ENCODE measurements around the gene MRPS10. TPM values are rescaled to one million over a fixed set of nuclear protein-coding genes. Genes with fewer than 3 reads are reported as not detected.
A peak's percentile ranks its signal among the peaks of the same experiment; 100 is the strongest.

Gene MRPS10
- total and polyA plus RNA-seq, 4 donors: 17.7 to 28.4 (median 22.2) TPM

GRCh38 chr6:42249279-42249678 is 31.6 kb upstream of the MRPS10 start:
- ATAC-seq (ENCODE audit: low FRiP score) (no peak), DNase-seq (peak in 1 of 2 donors; percentile 24)
- H3K27me3 ChIP-seq (ENCODE audit: control insufficient read depth in 1 of 2, insufficient read depth in 2 of 2, low read length in 1 of 2): no peaks in the 10 kb centered on the region
- H3K9me3 ChIP-seq (ENCODE audit: control insufficient read depth, low read length): no peaks in the 10 kb centered on the region
- H3K27ac ChIP-seq (ENCODE audit: low read depth in 1 of 2, low read length in 2 of 2): no peak overlapping the region
- WGBS, 2 donors: 54 to 62% methylated on average over 3 of the region's 3 CpGs
- no peak overlapping the region for H3K4me3 ChIP-seq (ENCODE audit: low read length in 2 of 2)
- intact Hi-C loops (cut with DNase I): no loop called here
- no peaks in the 10 kb centered on the region for H3K36me3 ChIP-seq (ENCODE audit: control insufficient read depth in 1 of 2, insufficient read depth in 2 of 2, low read length in 1 of 2)
- H3K4me1 ChIP-seq (ENCODE audit: control insufficient read depth in 1 of 2, insufficient read depth in 2 of 2, low read length in 2 of 2): no peaks in the 10 kb centered on the region

GRCh38 chr6:42243046-42243445 is 25.4 kb upstream of the MRPS10 start:
- no peaks in the 10 kb centered on the region for H3K27me3 ChIP-seq (ENCODE audit: control insufficient read depth in 1 of 2, insufficient read depth in 2 of 2, low read length in 1 of 2)
- H3K9me3 ChIP-seq (ENCODE audit: control insufficient read depth, low read length): no peaks in the 10 kb centered on the region
- H3K4me1 ChIP-seq (ENCODE audit: control insufficient read depth in 1 of 2, insufficient read depth in 2 of 2, low read length in 2 of 2): no peaks in the 10 kb centered on the region
- intact Hi-C loops (cut with DNase I): no loop called here
- WGBS, 2 donors: 94% methylated on average over 11 of the region's 11 CpGs
- no peak overlapping the region for H3K27ac ChIP-seq (ENCODE audit: low read depth in 1 of 2, low read length in 2 of 2)
- peaks cover 0 to 3% of the 10 kb centered on the region in 2 donors for H3K36me3 ChIP-seq (ENCODE audit: control insufficient read depth in 1 of 2, insufficient read depth in 2 of 2, low read length in 1 of 2)
- no peak for ATAC-seq (ENCODE audit: low FRiP score)
- DNase-seq: peak in 1 of 2 donors; percentile 67
- no peak overlapping the region for H3K4me3 ChIP-seq (ENCODE audit: low read length in 2 of 2)

DNA sequence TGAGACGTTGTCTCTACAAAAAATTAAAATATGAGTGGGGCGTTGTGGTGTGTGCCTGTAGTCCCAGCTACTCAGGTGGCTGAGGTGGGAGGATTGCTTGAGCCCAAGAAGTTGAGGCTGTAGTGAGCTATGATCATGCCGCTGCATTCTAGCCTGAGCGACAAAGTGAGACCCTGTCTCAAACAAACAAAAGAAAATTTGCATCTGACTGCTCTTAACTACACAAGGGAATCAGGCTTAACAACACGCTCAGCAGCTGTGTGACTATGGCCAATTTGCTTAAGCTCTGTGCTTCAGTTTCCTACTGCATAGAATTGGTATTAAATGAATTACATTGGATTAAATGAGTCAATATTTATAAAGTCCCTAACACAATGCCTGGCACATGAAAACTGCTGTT is 24.3 kb upstream of the MRPS10 start:
- intact Hi-C loops (cut with DNase I): no loop called here
- Histone ChIP-seq H3K27me3 (ENCODE audit: control insufficient read depth in 1 of 2, insufficient read depth in 2 of 2, low read length in 1 of 2) (no peaks in the 10 kb centered on the region), H3K4me1 (ENCODE audit: control insufficient read depth in 1 of 2, insufficient read depth in 2 of 2, low read length in 2 of 2) (no peaks in the 10 kb centered on the region), H3K4me3 (ENCODE audit: low read length in 2 of 2) (no peak overlapping the region), H3K27ac (ENCODE audit: low read depth in 1 of 2, low read length in 2 of 2) (no peak overlapping the region), H3K36me3 (ENCODE audit: control insufficient read depth in 1 of 2, insufficient read depth in 2 of 2, low read length in 1 of 2) (peaks cover 0 to 3% of the 10 kb centered on the region in 2 donors), H3K9me3 (ENCODE audit: control insufficient read depth, low read length) (no peaks in the 10 kb centered on the region)
- DNase-seq (peak in 1 of 2 donors; percentile 9), ATAC-seq (ENCODE audit: low FRiP score) (no peak)
- 84 to 85% methylated on average over 5 of the region's 5 CpGs for WGBS, 2 donors

GRCh38 chr6:42239736-42240375 is 22.2 kb upstream of the MRPS10 start:
- ATAC-seq (ENCODE audit: low FRiP score) (peak; percentile 48), DNase-seq (peak in 1 of 2 donors; percentile 67)
- no peak overlapping the region for H3K27ac ChIP-seq (ENCODE audit: low read depth in 1 of 2, low read length in 2 of 2)
- 90 to 92% methylated on average over 7 of the region's 7 CpGs for WGBS, 2 donors
- no peaks in the 10 kb centered on the region for H3K27me3 ChIP-seq (ENCODE audit: control insufficient read depth in 1 of 2, insufficient read depth in 2 of 2, low read length in 1 of 2)
- H3K4me1 ChIP-seq (ENCODE audit: control insufficient read depth in 1 of 2, insufficient read depth in 2 of 2, low read length in 2 of 2): no peaks in the 10 kb centered on the region
- peaks cover 0 to 6% of the 10 kb centered on the region in 2 donors for H3K36me3 ChIP-seq (ENCODE audit: control insufficient read depth in 1 of 2, insufficient read depth in 2 of 2, low read length in 1 of 2)
- H3K9me3 ChIP-seq (ENCODE audit: control insufficient read depth, low read length): no peaks in the 10 kb centered on the region
- intact Hi-C loops (cut with DNase I): no loop called here
- H3K4me3 ChIP-seq (ENCODE audit: low read length in 2 of 2): no peak overlapping the region

DNA sequence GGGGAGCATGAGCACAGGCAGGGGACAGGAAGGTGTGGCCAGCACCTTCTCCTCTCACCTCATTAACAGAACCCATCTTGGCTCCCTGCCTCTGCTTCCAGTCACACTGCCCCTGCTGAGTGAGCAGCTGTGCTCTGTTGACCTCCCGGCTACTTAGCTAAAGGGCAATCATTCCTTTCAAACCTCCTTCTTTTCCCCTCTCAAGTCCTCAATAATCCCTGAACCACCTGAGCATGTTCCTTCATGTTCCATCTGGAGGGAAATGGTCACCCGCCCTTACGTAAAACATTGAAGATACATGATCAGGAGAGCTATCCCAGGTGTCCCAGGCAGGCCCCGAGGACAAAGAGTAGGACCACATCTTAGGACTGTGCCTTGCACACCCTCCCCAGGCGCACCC is 21.7 kb upstream of the MRPS10 start:
- H3K27ac ChIP-seq (ENCODE audit: low read depth in 1 of 2, low read length in 2 of 2): no peak overlapping the region
- ATAC-seq (ENCODE audit: low FRiP score): no peak
- 92 to 94% methylated on average over 5 of the region's 5 CpGs for WGBS, 2 donors

DNA sequence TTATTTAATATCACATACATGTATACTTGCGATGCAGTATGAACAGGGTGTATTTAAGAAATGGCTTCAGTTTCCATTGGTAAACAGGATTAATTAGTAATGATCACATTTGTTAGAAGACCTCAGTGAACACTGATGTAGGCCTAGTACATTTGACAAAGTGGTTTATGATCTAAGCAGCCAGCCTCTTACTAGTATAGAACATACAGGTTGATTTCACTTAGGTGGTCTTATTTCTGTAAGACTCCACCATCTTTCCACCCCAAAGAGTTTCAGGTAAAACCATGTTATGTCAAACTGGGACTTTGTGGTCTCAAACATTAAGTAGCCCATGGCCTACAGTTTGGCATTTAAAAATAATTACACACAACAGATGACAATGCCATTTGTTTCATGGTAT is 20.2 kb upstream of the MRPS10 start:
- intact Hi-C loops (cut with DNase I): no loop called here
- H3K36me3 ChIP-seq (ENCODE audit: control insufficient read depth in 1 of 2, insufficient read depth in 2 of 2, low read length in 1 of 2): peaks cover 0 to 6% of the 10 kb centered on the region in 2 donors

More for the DNA sequence above, 21.7 kb upstream of the MRPS10 start:
- H3K4me3 ChIP-seq (ENCODE audit: low read length in 2 of 2): no peak overlapping the region
- no peaks in the 10 kb centered on the region for H3K9me3 ChIP-seq (ENCODE audit: control insufficient read depth, low read length)
- H3K4me1 ChIP-seq (ENCODE audit: control insufficient read depth in 1 of 2, insufficient read depth in 2 of 2, low read length in 2 of 2): no peaks in the 10 kb centered on the region
- no peaks in the 10 kb centered on the region for H3K27me3 ChIP-seq (ENCODE audit: control insufficient read depth in 1 of 2, insufficient read depth in 2 of 2, low read length in 1 of 2)
- peak in 1 of 2 donors; percentile 21 for DNase-seq
- intact Hi-C loops (cut with DNase I): no loop called here
- peaks cover 0 to 6% of the 10 kb centered on the region in 2 donors for H3K36me3 ChIP-seq (ENCODE audit: control insufficient read depth in 1 of 2, insufficient read depth in 2 of 2, low read length in 1 of 2)

GRCh38 chr6:42236682-42237473 is 19.2 kb upstream of the MRPS10 start:
- no peaks in the 10 kb centered on the region for H3K4me1 ChIP-seq (ENCODE audit: control insufficient read depth in 1 of 2, insufficient read depth in 2 of 2, low read length in 2 of 2)
- H3K27me3 ChIP-seq (ENCODE audit: control insufficient read depth in 1 of 2, insufficient read depth in 2 of 2, low read length in 1 of 2): no peaks in the 10 kb centered on the region
- H3K36me3 ChIP-seq (ENCODE audit: control insufficient read depth in 1 of 2, insufficient read depth in 2 of 2, low read length in 1 of 2): peaks cover 0 to 3% of the 10 kb centered on the region in 2 donors
- ATAC-seq (ENCODE audit: low FRiP score) (no peak), DNase-seq (peak in 1 of 2 donors; percentile 19)
- intact Hi-C loops (cut with DNase I): no loop called here
- H3K9me3 ChIP-seq (ENCODE audit: control insufficient read depth, low read length): no peaks in the 10 kb centered on the region
- no peak overlapping the region for H3K27ac ChIP-seq (ENCODE audit: low read depth in 1 of 2, low read length in 2 of 2)
- WGBS, 2 donors: 84% methylated on average over 5 of the region's 5 CpGs
- H3K4me3 ChIP-seq (ENCODE audit: low read length in 2 of 2): no peak overlapping the region

More for the DNA sequence above, 20.2 kb upstream of the MRPS10 start:
- Histone ChIP-seq H3K9me3 (ENCODE audit: control insufficient read depth, low read length) (no peaks in the 10 kb centered on the region), H3K4me1 (ENCODE audit: control insufficient read depth in 1 of 2, insufficient read depth in 2 of 2, low read length in 2 of 2) (no peaks in the 10 kb centered on the region), H3K4me3 (ENCODE audit: low read length in 2 of 2) (no peak overlapping the region), H3K27ac (ENCODE audit: low read depth in 1 of 2, low read length in 2 of 2) (no peak overlapping the region), H3K27me3 (ENCODE audit: control insufficient read depth in 1 of 2, insufficient read depth in 2 of 2, low read length in 1 of 2) (no peaks in the 10 kb centered on the region)
- WGBS, 2 donors: 98 to 100% methylated on average over 1 of the region's 1 CpG
- ATAC-seq (ENCODE audit: low FRiP score): no peak
- DNase-seq: no peak

DNA sequence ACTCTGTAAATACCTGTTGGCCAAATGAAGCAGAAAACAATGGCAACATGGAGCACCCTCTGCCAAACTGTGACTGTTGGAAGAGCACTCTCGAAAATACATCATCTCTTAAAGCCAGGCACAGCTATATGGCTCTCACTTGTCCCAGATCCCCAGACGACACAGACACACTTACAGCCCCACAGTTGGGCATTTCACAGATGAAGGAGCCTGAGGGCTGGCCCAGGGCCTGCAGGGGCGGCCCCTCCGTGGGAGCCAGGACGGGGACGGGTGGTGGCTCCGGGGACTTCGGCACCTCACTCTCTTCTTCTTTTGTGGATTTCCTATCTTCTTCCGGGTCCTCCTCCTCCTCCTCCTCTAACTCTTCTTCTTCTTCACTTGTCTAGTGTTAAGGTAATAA is 18.4 kb upstream of the MRPS10 start:
- H3K27ac ChIP-seq (ENCODE audit: low read depth in 1 of 2, low read length in 2 of 2): no peak overlapping the region
- WGBS, 2 donors: 81 to 84% methylated on average over 8 to 9 of the region's 9 CpGs
- H3K4me3 ChIP-seq (ENCODE audit: low read length in 2 of 2): no peak overlapping the region
- DNase-seq (peak in 1 of 2 donors; percentile 60), ATAC-seq (ENCODE audit: low FRiP score) (no peak)
- H3K36me3 ChIP-seq (ENCODE audit: control insufficient read depth in 1 of 2, insufficient read depth in 2 of 2, low read length in 1 of 2): peaks cover 0 to 3% of the 10 kb centered on the region in 2 donors
- H3K27me3 ChIP-seq (ENCODE audit: control insufficient read depth in 1 of 2, insufficient read depth in 2 of 2, low read length in 1 of 2): no peaks in the 10 kb centered on the region
- no peaks in the 10 kb centered on the region for H3K4me1 ChIP-seq (ENCODE audit: control insufficient read depth in 1 of 2, insufficient read depth in 2 of 2, low read length in 2 of 2)
- intact Hi-C loops (cut with DNase I): no loop called here
- no peaks in the 10 kb centered on the region for H3K9me3 ChIP-seq (ENCODE audit: control insufficient read depth, low read length)

GRCh38 chr6:42232035-42232434 is 14.4 kb upstream of the MRPS10 start:
- no peak for ATAC-seq (ENCODE audit: low FRiP score)
- 96 to 98% methylated on average over 3 of the region's 3 CpGs for WGBS, 2 donors
- intact Hi-C loops (cut with DNase I): no loop called here
- Histone ChIP-seq H3K4me1 (ENCODE audit: control insufficient read depth in 1 of 2, insufficient read depth in 2 of 2, low read length in 2 of 2) (no peaks in the 10 kb centered on the region), H3K9me3 (ENCODE audit: control insufficient read depth, low read length) (no peaks in the 10 kb centered on the region), H3K36me3 (ENCODE audit: control insufficient read depth in 1 of 2, insufficient read depth in 2 of 2, low read length in 1 of 2) (peaks cover 0 to 3% of the 10 kb centered on the region in 2 donors), H3K4me3 (ENCODE audit: low read length in 2 of 2) (no peak overlapping the region), H3K27ac (ENCODE audit: low read depth in 1 of 2, low read length in 2 of 2) (no peak overlapping the region), H3K27me3 (ENCODE audit: control insufficient read depth in 1 of 2, insufficient read depth in 2 of 2, low read length in 1 of 2) (no peaks in the 10 kb centered on the region)
- no peak for DNase-seq

All from aorta (tissue), 5 donors.